MM.1S (cell line): ENCODE measurements around the gene AGTR2.
"Not testable (repeated sequence)": the region's sequence is repeated elsewhere in the genome, so short reads cannot be mapped to it uniquely, and the experiment has no call there.

Experiments
- DNase-seq: peaks from one replicate; pipeline ENCODE4 v3.0.0-alpha.2; 2015
- H2AFZ ChIP-seq: fragments of 300-600 bp; sonication (generic); 2 replicates; pipeline ENCODE4 v1.6.0; 2016; ENCODE audit warnings: antibody characterized with exemption, low read length
- H3F3A ChIP-seq: fragments of 300-600 bp; sonication (generic); 2 replicates; pipeline ENCODE4 v1.6.1; 2016; ENCODE audit warnings: mild to moderate bottlenecking, antibody characterized with exemption, low read length, moderate library complexity, mixed read lengths; ENCODE audit not compliant: insufficient read depth
- H3K27ac ChIP-seq: fragments of 300-600 bp; sonication (generic); 2 replicates; pipeline ENCODE4 v1.5.1; 2016; ENCODE audit warnings: mild to moderate bottlenecking, low read length
- H3K27me3 ChIP-seq: fragments of 300-600 bp; sonication (generic); replicated peaks from 2 replicates; pipeline ENCODE4 v1.6.0; 2016; ENCODE audit warnings: low read length; ENCODE audit not compliant: insufficient read depth
- H3K36me3 ChIP-seq: fragments of 300-600 bp; sonication (generic); replicated peaks from 2 replicates; pipeline ENCODE4 v1.6.1; 2016; ENCODE audit warnings: mild to moderate bottlenecking, low read length, mixed read lengths; ENCODE audit not compliant: insufficient read depth
- H3K4me1 ChIP-seq: fragments of 300-600 bp; sonication (generic); 2 replicates; pipeline ENCODE4 v1.6.1; 2016; ENCODE audit warnings: low read length, mixed read lengths
- H3K4me2 ChIP-seq: fragments of 300-600 bp; sonication (generic); 2 replicates; pipeline ENCODE4 v1.6.0; 2016; ENCODE audit warnings: low read depth, low read length
- H3K4me3 ChIP-seq: fragments of 300-600 bp; sonication (generic); 2 replicates; pipeline ENCODE4 v1.5.1; 2016; ENCODE audit warnings: low read length, mixed read lengths
- H3K79me2 ChIP-seq: fragments of 300-600 bp; sonication (generic); 2 replicates; pipeline ENCODE4 v1.6.1; 2016; ENCODE audit warnings: mixed run types, low read length, mixed read lengths
- H3K9ac ChIP-seq: fragments of 300-600 bp; sonication (generic); 2 replicates; pipeline ENCODE4 v1.6.1; 2016; ENCODE audit warnings: low read length, mixed read lengths
- H3K9me2 ChIP-seq: fragments of 300-600 bp; sonication (generic); replicated peaks from 2 replicates; pipeline ENCODE4 v1.6.1; 2016; ENCODE audit warnings: mild to moderate bottlenecking, low read length, mixed read lengths; ENCODE audit not compliant: insufficient read depth
- H3K9me3 ChIP-seq: fragments of 300-600 bp; sonication (generic); replicated peaks from 2 replicates; pipeline ENCODE4 v1.6.1; 2016; ENCODE audit warnings: mild to moderate bottlenecking, low read length, mixed read lengths; ENCODE audit not compliant: insufficient read depth
- H4K20me1 ChIP-seq: fragments of 300-600 bp; sonication (generic); 2 replicates; pipeline ENCODE4 v1.6.1; 2016; ENCODE audit warnings: mild to moderate bottlenecking, low read length, moderate library complexity, mixed read lengths; ENCODE audit not compliant: insufficient read depth
- EZH2 ChIP-seq: fragments of 300-600 bp; sonication (generic); optimal IDR thresholded peaks from 2 replicates; pipeline ENCODE3; 2017; ENCODE audit warnings: low read depth, mild to moderate bottlenecking, antibody characterized with exemption, low read length, mixed read lengths
- EZH2phosphoT487 ChIP-seq: fragments of 300-600 bp; sonication (generic); IDR thresholded peaks from 2 replicates; pipeline ENCODE4 v1.6.1; 2018; ENCODE audit warnings: antibody characterized with exemption, low read length
- TF ChIP-seq, protein P1 (sequence below): fragments of 300-600 bp; sonication (generic); IDR thresholded peaks from 2 replicates; pipeline ENCODE4 v1.5.1; 2016; ENCODE audit warnings: antibody characterized with exemption, low read length, mixed read lengths

The AGTR2 gene

DNA sequence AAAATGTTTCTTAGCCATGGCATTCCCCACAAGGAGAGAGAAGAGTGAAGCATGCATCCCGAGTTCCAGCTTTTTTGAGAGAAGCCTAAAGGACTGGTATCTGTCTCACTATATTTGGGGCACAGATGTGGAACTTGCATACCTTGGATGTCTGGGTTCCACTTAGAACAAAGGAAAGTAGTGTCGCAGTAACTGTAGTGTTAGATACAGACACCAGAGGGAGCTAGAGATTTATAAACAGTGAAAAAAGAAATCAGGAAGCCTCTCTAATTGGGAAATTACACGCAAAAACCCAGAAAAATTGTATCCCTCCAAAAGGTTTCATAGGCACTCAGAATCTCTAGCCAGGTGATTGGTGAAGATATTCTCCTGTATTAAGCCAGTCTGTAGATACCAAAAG is 34.4 kb downstream of the AGTR2 start:
- H3K4me2 ChIP-seq = no peak overlapping the region
- H3K27me3 ChIP-seq = no peaks in the 10 kb centered on the region
- no peaks in the 10 kb centered on the region for H3K36me3 ChIP-seq
- no peaks in the 10 kb centered on the region for H3F3A ChIP-seq
- H3K9ac ChIP-seq = no peak overlapping the region
- H3K4me3 ChIP-seq = no peak overlapping the region
- no peaks in the 10 kb centered on the region for H4K20me1 ChIP-seq
- TF ChIP-seq EZH2 (no peak), EZH2phosphoT487 (no peak)
- TF ChIP-seq, protein P1, sequence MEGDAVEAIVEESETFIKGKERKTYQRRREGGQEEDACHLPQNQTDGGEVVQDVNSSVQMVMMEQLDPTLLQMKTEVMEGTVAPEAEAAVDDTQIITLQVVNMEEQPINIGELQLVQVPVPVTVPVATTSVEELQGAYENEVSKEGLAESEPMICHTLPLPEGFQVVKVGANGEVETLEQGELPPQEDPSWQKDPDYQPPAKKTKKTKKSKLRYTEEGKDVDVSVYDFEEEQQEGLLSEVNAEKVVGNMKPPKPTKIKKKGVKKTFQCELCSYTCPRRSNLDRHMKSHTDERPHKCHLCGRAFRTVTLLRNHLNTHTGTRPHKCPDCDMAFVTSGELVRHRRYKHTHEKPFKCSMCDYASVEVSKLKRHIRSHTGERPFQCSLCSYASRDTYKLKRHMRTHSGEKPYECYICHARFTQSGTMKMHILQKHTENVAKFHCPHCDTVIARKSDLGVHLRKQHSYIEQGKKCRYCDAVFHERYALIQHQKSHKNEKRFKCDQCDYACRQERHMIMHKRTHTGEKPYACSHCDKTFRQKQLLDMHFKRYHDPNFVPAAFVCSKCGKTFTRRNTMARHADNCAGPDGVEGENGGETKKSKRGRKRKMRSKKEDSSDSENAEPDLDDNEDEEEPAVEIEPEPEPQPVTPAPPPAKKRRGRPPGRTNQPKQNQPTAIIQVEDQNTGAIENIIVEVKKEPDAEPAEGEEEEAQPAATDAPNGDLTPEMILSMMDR = peak; percentile 68
- H3K79me2 ChIP-seq = no peaks in the 10 kb centered on the region
- H2AFZ ChIP-seq = no peak overlapping the region
- H3K9me2 ChIP-seq = no peaks in the 10 kb centered on the region
- no peak overlapping the region for H3K27ac ChIP-seq
- DNase-seq = peak; percentile 26
- H3K9me3 ChIP-seq = no peaks in the 10 kb centered on the region
- H3K4me1 ChIP-seq = no peaks in the 10 kb centered on the region

DNA sequence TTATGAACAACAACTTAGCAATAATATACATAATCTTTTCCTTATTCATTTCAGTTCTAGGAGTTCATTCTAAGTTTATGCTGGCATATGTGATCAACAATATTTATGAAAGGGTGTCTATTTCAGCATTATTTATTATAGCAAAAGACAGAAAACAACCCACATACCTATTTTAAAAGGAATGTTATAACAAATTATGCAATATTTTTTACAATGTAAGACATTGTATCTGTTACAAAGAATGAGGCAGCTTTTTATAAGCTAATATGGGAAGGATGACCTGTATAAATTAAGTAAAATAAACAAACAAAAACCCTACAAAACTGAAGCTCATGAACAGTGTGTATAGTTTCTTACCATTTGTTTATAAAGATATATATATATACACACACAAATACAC is 42.7 kb downstream of the AGTR2 start:
- TF ChIP-seq, protein P1 = no peak
- no peak for TF ChIP-seq EZH2
- TF ChIP-seq EZH2phosphoT487 = no peak
- H3K4me2 ChIP-seq = no peak overlapping the region

DNA sequence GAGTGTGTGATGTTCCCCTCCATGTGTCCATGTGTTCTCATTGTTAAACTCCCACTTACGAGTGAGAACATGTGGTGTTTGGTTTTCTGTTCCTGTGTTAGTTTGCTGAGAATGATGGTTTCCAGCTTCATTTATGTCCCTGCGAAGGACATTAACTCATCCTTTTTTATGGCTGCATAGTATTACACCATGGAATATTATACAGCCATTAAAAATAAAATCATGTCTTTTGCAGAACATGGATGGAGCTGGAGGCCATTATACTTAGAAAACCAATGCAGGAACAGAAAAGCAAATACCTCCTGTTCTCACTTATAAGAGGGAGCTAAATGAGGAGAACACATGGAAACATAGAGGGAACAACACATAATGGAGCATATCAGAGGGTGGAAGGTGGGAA is 46.5 kb downstream of the AGTR2 start:
- not testable (repeated sequence) for H3K9me2 ChIP-seq, H3K9ac ChIP-seq, H3K27ac ChIP-seq, H3K79me2 ChIP-seq, H3K27me3 ChIP-seq, H3K9me3 ChIP-seq, H3F3A ChIP-seq, H2AFZ ChIP-seq, DNase-seq, H3K4me2 ChIP-seq, H3K36me3 ChIP-seq, H3K4me3 ChIP-seq, H4K20me1 ChIP-seq, H3K4me1 ChIP-seq

More for the DNA sequence above, 42.7 kb downstream of the AGTR2 start:
- H3K9me3 ChIP-seq = no peaks in the 10 kb centered on the region
- no peaks in the 10 kb centered on the region for H3K36me3 ChIP-seq
- no peak overlapping the region for H3K9ac ChIP-seq
- no peaks in the 10 kb centered on the region for H3F3A ChIP-seq
- H3K9me2 ChIP-seq = no peaks in the 10 kb centered on the region
- H3K79me2 ChIP-seq = no peaks in the 10 kb centered on the region
- H3K27ac ChIP-seq = no peak overlapping the region
- H3K27me3 ChIP-seq = no peaks in the 10 kb centered on the region
- no peak for DNase-seq
- no peaks in the 10 kb centered on the region for H4K20me1 ChIP-seq
- no peaks in the 10 kb centered on the region for H3K4me1 ChIP-seq
- no peak overlapping the region for H2AFZ ChIP-seq
- H3K4me3 ChIP-seq = no peak overlapping the region
